NCI-H524 treated with DMSO at 0.1 percent for 48 hours (cell line): Measurements from ENCODE around the gene MRPS16.
"Not testable (repeated sequence)": the region's sequence is repeated elsewhere in the genome, so short reads cannot be mapped to it uniquely, and the experiment has no call there.

Experiments
- DNase-seq: peaks from one replicate; lab custom pipeline; 2025; lab: John Stamatoyannopoulos, UW

Gene MRPS16

GRCh38 chr10:73252445-73253224 lies at the start of gene MRPS16:
MRPS16 (minus strand) TSS chr10:73252644; CDS start chr10:73252482, 162 bp downstream.
- peak; percentile 23 for DNase-seq

- DNase-seq: no peak
Measured at GRCh38 chr10:73296946-73297345, 44.5 kb upstream of the MRPS16 start.

GRCh38 chr10:73293461-73293860 lies 41.0 kb upstream of the MRPS16 start:
- DNase-seq: no peak

- DNase-seq: no peak
Measured at GRCh38 chr10:73289958-73290357, 37.5 kb upstream of the MRPS16 start.

- no peak for DNase-seq
Measured at GRCh38 chr10:73287441-73287840, 35.0 kb upstream of the MRPS16 start.

- no peak for DNase-seq
Measured at GRCh38 chr10:73281097-73281496, 28.7 kb upstream of the MRPS16 start.

GRCh38 chr10:73264423-73264822 lies 12.0 kb upstream of the MRPS16 start:
- DNase-seq: no peak

GRCh38 chr10:73263693-73264347 lies 11.4 kb upstream of the MRPS16 start:
- DNase-seq: no peak

- no peak for DNase-seq
Measured at GRCh38 chr10:73262880-73263555, 10.6 kb upstream of the MRPS16 start.

- no peak for DNase-seq
Measured at GRCh38 chr10:73262105-73262730, 9.8 kb upstream of the MRPS16 start.

GRCh38 chr10:73261362-73261995 lies 9.0 kb upstream of the MRPS16 start:
- DNase-seq: no peak

GRCh38 chr10:73258612-73259011 lies 6.2 kb upstream of the MRPS16 start:
- not testable (repeated sequence) for DNase-seq

GRCh38 chr10:73253225-73253555 lies 746 bp upstream of the MRPS16 start:
- DNase-seq: no peak

GRCh38 chr10:73251683-73252444 lies 580 bp downstream of the MRPS16 start:
- no peak for DNase-seq

- no peak for DNase-seq
Measured at GRCh38 chr10:73248259-73248724, 4.2 kb downstream of the MRPS16 start.

- DNase-seq: no peak
Measured at GRCh38 chr10:73247509-73248258, 4.8 kb downstream of the MRPS16 start.

- peak; percentile 10 for DNase-seq
Measured at GRCh38 chr10:73246646-73247508, 5.6 kb downstream of the MRPS16 start, which contains the start of gene DNAJC9. DNAJC9 (minus strand) TSS chr10:73247255; CDS start chr10:73247189, 66 bp downstream.

GRCh38 chr10:73246322-73246645 lies 6.2 kb downstream of the MRPS16 start:
- DNase-seq: no peak

- DNase-seq: no peak
Measured at GRCh38 chr10:73244866-73245477, 7.5 kb downstream of the MRPS16 start.
